Forelimb muscle (tissue), 1 donor: Measurements from ENCODE around the gene PRKCE. TPM values are rescaled to one million over a fixed set of nuclear protein-coding genes. Genes with fewer than 3 reads are reported as not detected.

Experiments used
- DNase-seq: peaks from one replicate; pipeline ENCODE4 v3.0.0-alpha.2; 2013; ENCODE audit warnings: low read depth
- polyA plus RNA-seq: library from polyadenylated mRNA; unstranded; fragments of 120-200 nt; gene quantifications from one replicate; pipeline ENCODE4 v1.2.1, GENCODE V29; 2013; ENCODE audit not compliant: insufficient read length

PRKCE gene
- 5.1 TPM for polyA plus RNA-seq

GRCh38 chr2:45651415-45652089, at the start of gene PRKCE:
TSS of gene PRKCE (plus strand) at chr2:45651675.
- DNase-seq: no peak

- DNase-seq: no peak
Measured at GRCh38 chr2:45602624-45603023, 48.9 kb upstream of the PRKCE start.

GRCh38 chr2:45605116-45605515, 46.4 kb upstream of the PRKCE start:
- DNase-seq: no peak

- no peak for DNase-seq
Measured at GRCh38 chr2:45606796-45607195, 44.7 kb upstream of the PRKCE start.

GRCh38 chr2:45607701-45608100, 43.8 kb upstream of the PRKCE start:
- no peak for DNase-seq

GRCh38 chr2:45610281-45611019, 41.0 kb upstream of the PRKCE start:
- DNase-seq: peak; percentile 38

GRCh38 chr2:45611020-45611859, 40.2 kb upstream of the PRKCE start, which contains the start of gene SRBD1:
TSS of gene SRBD1 (minus strand) at chr2:45611267. CDS start at chr2:45605441, 5,826 bp downstream.
- peak; percentile 79 for DNase-seq

- no peak for DNase-seq
Measured at GRCh38 chr2:45612285-45612684, 39.2 kb upstream of the PRKCE start.

- no peak for DNase-seq
Measured at GRCh38 chr2:45612731-45613130, 38.7 kb upstream of the PRKCE start.

GRCh38 chr2:45614330-45614729, 37.1 kb upstream of the PRKCE start:
- no peak for DNase-seq

- no peak for DNase-seq
Measured at GRCh38 chr2:45614871-45615415, 36.5 kb upstream of the PRKCE start.

- no peak for DNase-seq
Measured at GRCh38 chr2:45616658-45617411, 34.6 kb upstream of the PRKCE start.

GRCh38 chr2:45617496-45617895, 34.0 kb upstream of the PRKCE start:
- DNase-seq: no peak

- no peak for DNase-seq
Measured at GRCh38 chr2:45622336-45623075, 29.0 kb upstream of the PRKCE start.

GRCh38 chr2:45623098-45623497, 28.4 kb upstream of the PRKCE start:
- no peak for DNase-seq

GRCh38 chr2:45625824-45626223, 25.7 kb upstream of the PRKCE start:
- DNase-seq: no peak

- no peak for DNase-seq
Measured at GRCh38 chr2:45626387-45627221, 24.9 kb upstream of the PRKCE start.

- DNase-seq: no peak
Measured at GRCh38 chr2:45627911-45628310, 23.6 kb upstream of the PRKCE start.

GRCh38 chr2:45629971-45630370, 21.5 kb upstream of the PRKCE start:
- DNase-seq: no peak

GRCh38 chr2:45631319-45631718, 20.2 kb upstream of the PRKCE start:
- DNase-seq: no peak
